ENCODE data around the gene COLGALT1. TPM values are rescaled to one million over a fixed set of nuclear protein-coding genes. Genes with fewer than 3 reads are reported as not detected.

Gene COLGALT1
- total and polyA plus RNA-seq, 10 of the 15 experiments (the other 5 are each of a cell fraction or from before 2014, with no cell fraction given): 1.2 to 78.8 (median 29.8) TPM

DNA sequence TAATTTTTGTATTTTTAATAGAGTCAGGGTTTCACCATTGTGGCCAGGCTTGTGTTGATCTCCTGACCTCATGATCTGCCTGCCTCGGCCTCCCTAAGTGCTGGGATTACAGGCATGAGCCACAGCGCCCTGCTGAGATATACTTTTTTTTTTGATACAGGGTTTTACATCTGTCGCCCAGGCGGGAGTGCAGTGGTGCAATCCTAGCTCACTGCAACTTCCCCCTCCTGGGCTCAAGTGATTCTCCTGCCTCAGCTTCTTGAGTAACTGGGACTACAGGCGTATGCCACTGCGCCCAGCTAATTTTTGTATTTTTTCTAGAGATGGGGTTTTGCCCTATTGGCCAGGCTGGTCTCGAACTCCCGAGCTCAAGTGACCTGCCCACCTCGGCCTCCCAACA lies 2.0 kb downstream of the COLGALT1 start (continued):
- TF ChIP-seq, protein P1, sequence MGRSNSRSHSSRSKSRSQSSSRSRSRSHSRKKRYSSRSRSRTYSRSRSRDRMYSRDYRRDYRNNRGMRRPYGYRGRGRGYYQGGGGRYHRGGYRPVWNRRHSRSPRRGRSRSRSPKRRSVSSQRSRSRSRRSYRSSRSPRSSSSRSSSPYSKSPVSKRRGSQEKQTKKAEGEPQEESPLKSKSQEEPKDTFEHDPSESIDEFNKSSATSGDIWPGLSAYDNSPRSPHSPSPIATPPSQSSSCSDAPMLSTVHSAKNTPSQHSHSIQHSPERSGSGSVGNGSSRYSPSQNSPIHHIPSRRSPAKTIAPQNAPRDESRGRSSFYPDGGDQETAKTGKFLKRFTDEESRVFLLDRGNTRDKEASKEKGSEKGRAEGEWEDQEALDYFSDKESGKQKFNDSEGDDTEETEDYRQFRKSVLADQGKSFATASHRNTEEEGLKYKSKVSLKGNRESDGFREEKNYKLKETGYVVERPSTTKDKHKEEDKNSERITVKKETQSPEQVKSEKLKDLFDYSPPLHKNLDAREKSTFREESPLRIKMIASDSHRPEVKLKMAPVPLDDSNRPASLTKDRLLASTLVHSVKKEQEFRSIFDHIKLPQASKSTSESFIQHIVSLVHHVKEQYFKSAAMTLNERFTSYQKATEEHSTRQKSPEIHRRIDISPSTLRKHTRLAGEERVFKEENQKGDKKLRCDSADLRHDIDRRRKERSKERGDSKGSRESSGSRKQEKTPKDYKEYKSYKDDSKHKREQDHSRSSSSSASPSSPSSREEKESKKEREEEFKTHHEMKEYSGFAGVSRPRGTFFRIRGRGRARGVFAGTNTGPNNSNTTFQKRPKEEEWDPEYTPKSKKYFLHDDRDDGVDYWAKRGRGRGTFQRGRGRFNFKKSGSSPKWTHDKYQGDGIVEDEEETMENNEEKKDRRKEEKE (IDR thresholded peaks at IDR 0.05): no peak

DNA sequence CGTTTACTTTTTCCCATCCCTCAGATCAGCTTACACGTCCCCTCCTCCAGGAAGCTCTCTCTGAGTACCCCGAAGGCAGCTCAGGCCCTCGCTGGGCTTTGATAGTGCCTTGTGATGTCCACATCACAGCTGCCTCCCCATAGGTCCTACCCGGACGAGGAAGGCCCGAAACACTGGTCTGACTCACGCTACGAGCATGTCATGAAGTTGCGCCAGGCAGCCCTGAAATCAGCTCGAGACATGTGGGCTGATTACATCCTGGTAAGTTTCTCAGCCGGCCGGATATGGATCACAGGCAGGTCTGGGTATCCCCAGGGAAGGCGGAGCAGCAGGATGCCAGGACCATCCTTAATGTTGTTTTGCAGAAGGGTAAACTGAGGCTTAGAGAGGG lies 4.8 kb downstream of the COLGALT1 start:
- no peaks in the 10 kb centered on the region for H3K9me3 ChIP-seq (replicated peaks; ENCODE audit: control insufficient read depth, insufficient read depth, low read length)
- ChIA-PET CTCF (interaction anchor here (0.6 to 3.2 kb wide), 4 partner anchors 13 to 454 kb away, joined by 3 to 19 read pairs (median 4); no protein-coding TSS in a partner anchor), RAD21 (ENCODE audit: unreplicated experiment) (interaction anchor here (0.5 kb wide), 1 partner anchor 33 kb away, joined by 4 read pairs; a partner anchor contains a TSS), SMC1A (ENCODE audit: uncharacterized antibody, unreplicated experiment) (no interaction called here), POLR2A (no interaction called here)
- FAIRE-seq (no peak), DNase-seq (ENCODE audit: low read depth, low spot score) (no peak), ATAC-seq (no peak)
- in situ Hi-C loops (cut with MboI) (no loop called here), intact Hi-C loops (cut with micrococcal nuclease; ENCODE audit: unreplicated experiment) (no loop called here)
- no peaks in the 10 kb centered on the region for H4K20me1 ChIP-seq (ENCODE audit: control insufficient read depth, insufficient read depth)
- H3K9ac ChIP-seq (ENCODE audit: control insufficient read depth, insufficient read depth, low read length): no peak overlapping the region
- 0 out of 2 replicates have a peak, but pooled peaks cover under 1% of the 10 kb centered on the region for H3K4me1 ChIP-seq (ENCODE audit: control insufficient read depth, insufficient read depth, low read length)
- WGBS (ENCODE audit: insufficient coverage, insufficient replicate concordance, low lambda C conversion rate, missing lambda C conversion rate): 97% methylated on average over 13 of the region's 14 CpGs
- no peak overlapping the region for H2AFZ ChIP-seq (ENCODE audit: control insufficient read depth, low read depth, low read length)
- no peaks in the 10 kb centered on the region for H3K27me3 ChIP-seq (replicated peaks in 1 of 2; ENCODE audit: control insufficient read depth in 2 of 2, insufficient read depth in 2 of 2, low read length in 1 of 2)
- H3K4me2 ChIP-seq (ENCODE audit: control insufficient read depth, insufficient read depth): no peak overlapping the region
- H3K27ac ChIP-seq (ENCODE audit: control insufficient read depth, insufficient read depth): no peak overlapping the region
- BruUV-seq (replicated peaks): no TSS peak
- H3K4me3 ChIP-seq: no peak overlapping the region
- H3K79me2 ChIP-seq (ENCODE audit: control insufficient read depth, insufficient read depth, low read length): peaks cover 16% of the 10 kb centered on the region
- peaks cover 7 to 8% of the 10 kb centered on the region in 2 experiments; a peak in 3 of 4 replicates for H3K36me3 ChIP-seq (ENCODE audit: control insufficient read depth in 2 of 2, insufficient read depth in 2 of 2, low read length in 1 of 2)
- TF ChIP-seq PAX8 (IDR thresholded peaks at IDR 0.05) (no peak), CHD2 (IDR thresholded peaks at IDR 0.05; ENCODE audit: borderline replicate concordance, low read depth, low read length) (no peak), RAD21 (IDR thresholded peaks at IDR 0.05; ENCODE audit: insufficient read depth, low read depth, low read length) (no peak), SREBF2 (IDR thresholded peaks at IDR 0.05; ENCODE audit: low read length) (no peak), POLR2AphosphoS2 (IDR thresholded peaks at IDR 0.05; ENCODE audit: low read depth, low read length) (no peak), YBX1 (IDR thresholded peaks at IDR 0.05) (no peak)
- TF ChIP-seq, protein P2, sequence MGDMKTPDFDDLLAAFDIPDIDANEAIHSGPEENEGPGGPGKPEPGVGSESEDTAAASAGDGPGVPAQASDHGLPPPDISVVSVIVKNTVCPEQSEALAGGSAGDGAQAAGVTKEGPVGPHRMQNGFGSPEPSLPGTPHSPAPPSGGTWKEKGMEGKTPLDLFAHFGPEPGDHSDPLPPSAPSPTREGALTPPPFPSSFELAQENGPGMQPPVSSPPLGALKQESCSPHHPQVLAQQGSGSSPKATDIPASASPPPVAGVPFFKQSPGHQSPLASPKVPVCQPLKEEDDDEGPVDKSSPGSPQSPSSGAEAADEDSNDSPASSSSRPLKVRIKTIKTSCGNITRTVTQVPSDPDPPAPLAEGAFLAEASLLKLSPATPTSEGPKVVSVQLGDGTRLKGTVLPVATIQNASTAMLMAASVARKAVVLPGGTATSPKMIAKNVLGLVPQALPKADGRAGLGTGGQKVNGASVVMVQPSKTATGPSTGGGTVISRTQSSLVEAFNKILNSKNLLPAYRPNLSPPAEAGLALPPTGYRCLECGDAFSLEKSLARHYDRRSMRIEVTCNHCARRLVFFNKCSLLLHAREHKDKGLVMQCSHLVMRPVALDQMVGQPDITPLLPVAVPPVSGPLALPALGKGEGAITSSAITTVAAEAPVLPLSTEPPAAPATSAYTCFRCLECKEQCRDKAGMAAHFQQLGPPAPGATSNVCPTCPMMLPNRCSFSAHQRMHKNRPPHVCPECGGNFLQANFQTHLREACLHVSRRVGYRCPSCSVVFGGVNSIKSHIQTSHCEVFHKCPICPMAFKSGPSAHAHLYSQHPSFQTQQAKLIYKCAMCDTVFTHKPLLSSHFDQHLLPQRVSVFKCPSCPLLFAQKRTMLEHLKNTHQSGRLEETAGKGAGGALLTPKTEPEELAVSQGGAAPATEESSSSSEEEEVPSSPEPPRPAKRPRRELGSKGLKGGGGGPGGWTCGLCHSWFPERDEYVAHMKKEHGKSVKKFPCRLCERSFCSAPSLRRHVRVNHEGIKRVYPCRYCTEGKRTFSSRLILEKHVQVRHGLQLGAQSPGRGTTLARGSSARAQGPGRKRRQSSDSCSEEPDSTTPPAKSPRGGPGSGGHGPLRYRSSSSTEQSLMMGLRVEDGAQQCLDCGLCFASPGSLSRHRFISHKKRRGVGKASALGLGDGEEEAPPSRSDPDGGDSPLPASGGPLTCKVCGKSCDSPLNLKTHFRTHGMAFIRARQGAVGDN (IDR thresholded peaks at IDR 0.05): no peak
- TF ChIP-seq, protein P3, sequence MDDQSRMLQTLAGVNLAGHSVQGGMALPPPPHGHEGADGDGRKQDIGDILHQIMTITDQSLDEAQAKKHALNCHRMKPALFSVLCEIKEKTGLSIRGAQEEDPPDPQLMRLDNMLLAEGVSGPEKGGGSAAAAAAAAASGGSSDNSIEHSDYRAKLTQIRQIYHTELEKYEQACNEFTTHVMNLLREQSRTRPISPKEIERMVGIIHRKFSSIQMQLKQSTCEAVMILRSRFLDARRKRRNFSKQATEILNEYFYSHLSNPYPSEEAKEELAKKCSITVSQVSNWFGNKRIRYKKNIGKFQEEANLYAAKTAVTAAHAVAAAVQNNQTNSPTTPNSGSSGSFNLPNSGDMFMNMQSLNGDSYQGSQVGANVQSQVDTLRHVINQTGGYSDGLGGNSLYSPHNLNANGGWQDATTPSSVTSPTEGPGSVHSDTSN (IDR thresholded peaks at IDR 0.05; ENCODE audit: insufficient replicate concordance, low read depth, low read length): no peak
- TF ChIP-seq, protein P4, sequence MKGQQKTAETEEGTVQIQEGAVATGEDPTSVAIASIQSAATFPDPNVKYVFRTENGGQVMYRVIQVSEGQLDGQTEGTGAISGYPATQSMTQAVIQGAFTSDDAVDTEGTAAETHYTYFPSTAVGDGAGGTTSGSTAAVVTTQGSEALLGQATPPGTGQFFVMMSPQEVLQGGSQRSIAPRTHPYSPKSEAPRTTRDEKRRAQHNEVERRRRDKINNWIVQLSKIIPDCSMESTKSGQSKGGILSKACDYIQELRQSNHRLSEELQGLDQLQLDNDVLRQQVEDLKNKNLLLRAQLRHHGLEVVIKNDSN (IDR thresholded peaks at IDR 0.05; ENCODE audit: borderline replicate concordance, extremely low read length, insufficient read depth, low read depth, low read length): no peak
- TF ChIP-seq, protein P5, sequence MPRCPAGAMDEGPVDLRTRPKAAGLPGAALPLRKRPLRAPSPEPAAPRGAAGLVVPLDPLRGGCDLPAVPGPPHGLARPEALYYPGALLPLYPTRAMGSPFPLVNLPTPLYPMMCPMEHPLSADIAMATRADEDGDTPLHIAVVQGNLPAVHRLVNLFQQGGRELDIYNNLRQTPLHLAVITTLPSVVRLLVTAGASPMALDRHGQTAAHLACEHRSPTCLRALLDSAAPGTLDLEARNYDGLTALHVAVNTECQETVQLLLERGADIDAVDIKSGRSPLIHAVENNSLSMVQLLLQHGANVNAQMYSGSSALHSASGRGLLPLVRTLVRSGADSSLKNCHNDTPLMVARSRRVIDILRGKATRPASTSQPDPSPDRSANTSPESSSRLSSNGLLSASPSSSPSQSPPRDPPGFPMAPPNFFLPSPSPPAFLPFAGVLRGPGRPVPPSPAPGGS (IDR thresholded peaks at IDR 0.05; ENCODE audit: borderline replicate concordance, insufficient read depth, low read depth, low read length, poor library complexity, severe bottlenecking): no peak

Measured in GM12878 (cell line).